DND-41 (cell line): ENCODE data around the gene CHRDL2.
"Not testable (repeated sequence)": the region's sequence is repeated elsewhere in the genome, so short reads cannot be mapped to it uniquely, and the experiment has no call there.

ENCODE experiments used
- ATAC-seq: fragments of 200-7000 bp; cut with Tn5 transposase; 3 replicates; pipeline ENCODE4 v1.9.1; 2021; ENCODE audit warnings: low read depth; ENCODE audit not compliant: insufficient read depth
- DNase-seq: peaks from one replicate; pipeline ENCODE4 v3.0.0-alpha.2; 2020
- H2AFZ ChIP-seq: 2 replicates; pipeline ENCODE4 v1.6.0; 2012; ENCODE audit warnings: low read depth, low read length
- H3K27ac ChIP-seq: 2 replicates; pipeline ENCODE4 v1.5.1; 2012; ENCODE audit warnings: low read length, inconsistent platforms
- H3K27me3 ChIP-seq: fragments of 200-600 bp; sonication (generic); 2 replicates; pipeline ENCODE4 v1.6.0; 2012; ENCODE audit warnings: low read length, mild to moderate bottlenecking, inconsistent platforms; ENCODE audit not compliant: insufficient read depth, poor library complexity
- H3K36me3 ChIP-seq: 2 replicates; pipeline ENCODE4 v1.5.1; 2012; ENCODE audit warnings: low read length, inconsistent platforms; ENCODE audit not compliant: insufficient read depth
- H3K4me1 ChIP-seq: 2 replicates; pipeline ENCODE4 v1.5.1; 2012; ENCODE audit warnings: mild to moderate bottlenecking, low read length; ENCODE audit not compliant: insufficient read depth
- H3K4me2 ChIP-seq: 2 replicates; pipeline ENCODE4 v1.6.0; 2012; ENCODE audit warnings: mild to moderate bottlenecking, moderate library complexity, low read length, inconsistent platforms; ENCODE audit not compliant: insufficient read depth
- H3K4me3 ChIP-seq, 2 experiments: fragments of 200-600 bp in 1 of 2; shearing (Covaris generic) in 1 of 2; 2 replicates each; pipeline ENCODE4 v1.5.1; 2012 to 2016; ENCODE audit warnings: inconsistent platforms in 2 of 2, low read length in 2 of 2, mild to moderate bottlenecking in 2 of 2, low read depth in 1 of 2, moderate library complexity in 1 of 2
- H3K79me2 ChIP-seq: 2 replicates; pipeline ENCODE4 v1.6.0; 2012; ENCODE audit warnings: low read length, inconsistent platforms; ENCODE audit not compliant: insufficient read depth
- H3K9ac ChIP-seq: 2 replicates; pipeline ENCODE4 v1.6.0; 2012; ENCODE audit warnings: low read depth, mild to moderate bottlenecking, inconsistent platforms, low read length, moderate library complexity
- H3K9me3 ChIP-seq: 2 replicates; pipeline ENCODE4 v1.5.1; 2012; ENCODE audit warnings: low read length, moderate library complexity, mild to moderate bottlenecking, inconsistent platforms; ENCODE audit not compliant: insufficient read depth, severe bottlenecking
- H4K20me1 ChIP-seq: 2 replicates; pipeline ENCODE4 v1.6.0; 2012; ENCODE audit warnings: low read length; ENCODE audit not compliant: insufficient read depth
- EZH2 ChIP-seq: IDR thresholded peaks from 3 replicates; pipeline ENCODE4 v1.6.1; 2012; ENCODE audit warnings: borderline replicate concordance, low read depth, mild to moderate bottlenecking, moderate library complexity, low read length, inconsistent platforms; ENCODE audit not compliant: severe bottlenecking
- TF ChIP-seq, protein P1 (sequence below): IDR thresholded peaks from 2 replicates; pipeline ENCODE4 v1.5.1; 2012; ENCODE audit warnings: borderline replicate concordance, low read length, moderate library complexity, mild to moderate bottlenecking; ENCODE audit not compliant: poor library complexity, severe bottlenecking; ENCODE audit errors: extremely low read depth

CHRDL2 gene

DNA sequence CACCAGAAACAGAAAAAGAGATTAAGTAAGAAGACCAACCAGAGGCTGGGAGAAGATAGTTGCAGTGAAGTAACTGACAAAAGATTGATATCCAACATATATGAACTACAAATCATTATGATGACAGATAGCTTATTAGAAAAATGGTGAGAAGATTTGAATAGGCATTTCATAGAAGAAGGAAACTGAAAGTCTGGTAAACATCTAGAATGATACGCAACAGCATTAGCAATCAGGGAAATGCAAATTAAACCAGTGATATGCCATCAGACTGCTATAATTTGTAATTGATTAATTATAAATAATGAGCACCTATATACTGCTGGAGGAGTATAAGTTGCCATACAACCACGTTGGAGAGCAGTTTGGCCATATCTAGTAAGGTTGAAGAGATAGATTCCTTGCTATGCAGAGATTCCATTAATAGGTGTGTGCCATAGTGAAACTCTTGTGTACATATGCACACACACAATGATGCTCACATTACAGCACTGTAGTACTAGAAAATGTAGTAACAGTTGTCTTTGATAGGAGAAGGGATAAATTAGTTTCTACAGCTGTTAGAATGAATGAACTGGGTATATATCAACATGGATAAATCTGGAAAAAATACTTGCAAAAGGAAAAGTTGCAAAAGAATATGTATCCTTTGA is 38.0 kb upstream of the CHRDL2 start:
- H3K27me3 ChIP-seq = no peaks in the 10 kb centered on the region
- no peak overlapping the region for H3K4me2 ChIP-seq
- H3K9ac ChIP-seq = no peak overlapping the region
- H3K36me3 ChIP-seq = no peaks in the 10 kb centered on the region
- peaks cover 7% of the 10 kb centered on the region; the same call in 1 of the 2 replicates for H4K20me1 ChIP-seq
- H3K79me2 ChIP-seq = peaks cover 91% of the 10 kb centered on the region
- no peak overlapping the region for H3K4me3 ChIP-seq
- H3K27ac ChIP-seq = no peak overlapping the region
- no peak overlapping the region for H2AFZ ChIP-seq
- no peak for DNase-seq
- no peaks in the 10 kb centered on the region for H3K4me1 ChIP-seq
- no peaks in the 10 kb centered on the region for H3K9me3 ChIP-seq
- no peak for ATAC-seq
- TF ChIP-seq, protein P1, sequence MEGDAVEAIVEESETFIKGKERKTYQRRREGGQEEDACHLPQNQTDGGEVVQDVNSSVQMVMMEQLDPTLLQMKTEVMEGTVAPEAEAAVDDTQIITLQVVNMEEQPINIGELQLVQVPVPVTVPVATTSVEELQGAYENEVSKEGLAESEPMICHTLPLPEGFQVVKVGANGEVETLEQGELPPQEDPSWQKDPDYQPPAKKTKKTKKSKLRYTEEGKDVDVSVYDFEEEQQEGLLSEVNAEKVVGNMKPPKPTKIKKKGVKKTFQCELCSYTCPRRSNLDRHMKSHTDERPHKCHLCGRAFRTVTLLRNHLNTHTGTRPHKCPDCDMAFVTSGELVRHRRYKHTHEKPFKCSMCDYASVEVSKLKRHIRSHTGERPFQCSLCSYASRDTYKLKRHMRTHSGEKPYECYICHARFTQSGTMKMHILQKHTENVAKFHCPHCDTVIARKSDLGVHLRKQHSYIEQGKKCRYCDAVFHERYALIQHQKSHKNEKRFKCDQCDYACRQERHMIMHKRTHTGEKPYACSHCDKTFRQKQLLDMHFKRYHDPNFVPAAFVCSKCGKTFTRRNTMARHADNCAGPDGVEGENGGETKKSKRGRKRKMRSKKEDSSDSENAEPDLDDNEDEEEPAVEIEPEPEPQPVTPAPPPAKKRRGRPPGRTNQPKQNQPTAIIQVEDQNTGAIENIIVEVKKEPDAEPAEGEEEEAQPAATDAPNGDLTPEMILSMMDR = no peak
- TF ChIP-seq EZH2 = no peak

DNA sequence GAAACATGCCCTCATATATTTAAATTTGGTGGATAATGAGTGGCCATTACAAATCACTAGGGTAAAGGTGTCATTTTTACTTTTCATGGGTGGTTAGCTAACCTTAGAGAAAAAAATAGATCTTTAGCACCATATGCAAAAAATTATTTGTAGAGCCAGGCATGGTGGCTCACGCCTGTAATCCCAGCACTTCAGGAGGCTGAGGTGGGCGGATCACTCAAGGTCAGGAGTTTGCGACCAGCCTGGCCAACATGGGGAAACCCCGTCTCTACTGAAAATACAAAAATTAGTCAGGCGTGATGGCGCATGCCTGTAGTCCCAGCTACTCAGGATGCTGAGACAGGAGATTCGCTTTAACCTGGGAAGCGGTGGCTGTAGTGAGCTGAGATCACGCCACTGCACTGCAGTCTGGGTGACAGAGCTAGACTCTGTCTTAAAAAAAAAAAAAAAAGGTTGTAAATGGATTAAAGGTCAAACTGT is 37.0 kb upstream of the CHRDL2 start:
- H4K20me1 ChIP-seq, H3K27ac ChIP-seq, H3K4me2 ChIP-seq, H3K4me1 ChIP-seq, H3K27me3 ChIP-seq, H3K36me3 ChIP-seq, DNase-seq, H3K9ac ChIP-seq, ATAC-seq, H2AFZ ChIP-seq, H3K4me3 ChIP-seq, H3K9me3 ChIP-seq: not testable (repeated sequence)
- H3K79me2 ChIP-seq = peaks cover 90% of the 10 kb centered on the region

DNA sequence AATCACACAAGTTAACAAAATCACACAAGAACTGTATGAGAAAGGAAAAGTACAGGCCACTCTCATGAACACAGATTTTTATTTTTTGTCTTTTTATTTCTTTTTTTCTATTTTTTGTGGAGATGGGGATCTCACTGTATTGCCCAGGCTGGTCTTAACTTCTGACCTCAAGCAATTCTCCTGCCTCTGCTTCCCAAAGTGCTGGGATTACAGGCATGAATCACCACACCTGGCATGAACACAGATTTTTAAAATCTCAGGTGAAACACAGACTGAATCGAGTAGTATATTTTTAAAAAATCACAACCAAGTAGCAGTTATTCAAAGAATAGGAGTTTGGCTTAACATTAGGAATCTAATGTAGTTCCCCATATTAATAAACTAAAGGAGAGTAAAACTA is 35.7 kb upstream of the CHRDL2 start:
- Histone ChIP-seq H3K9ac (no peak overlapping the region), H3K9me3 (no peaks in the 10 kb centered on the region), H2AFZ (no peak overlapping the region), H3K4me2 (no peak overlapping the region), H3K36me3 (peaks cover 3% of the 10 kb centered on the region; the same call in 1 of the 2 replicates), H3K4me3 (no peak overlapping the region), H4K20me1 (peaks cover 8% of the 10 kb centered on the region; the same call in 1 of the 2 replicates), H3K27ac (no peak overlapping the region), H3K79me2 (peaks cover 88% of the 10 kb centered on the region), H3K4me1 (no peaks in the 10 kb centered on the region), H3K27me3 (no peaks in the 10 kb centered on the region)
- DNase-seq (no peak), ATAC-seq (no peak)
- TF ChIP-seq, protein P1 = no peak
- no peak for TF ChIP-seq EZH2

DNA sequence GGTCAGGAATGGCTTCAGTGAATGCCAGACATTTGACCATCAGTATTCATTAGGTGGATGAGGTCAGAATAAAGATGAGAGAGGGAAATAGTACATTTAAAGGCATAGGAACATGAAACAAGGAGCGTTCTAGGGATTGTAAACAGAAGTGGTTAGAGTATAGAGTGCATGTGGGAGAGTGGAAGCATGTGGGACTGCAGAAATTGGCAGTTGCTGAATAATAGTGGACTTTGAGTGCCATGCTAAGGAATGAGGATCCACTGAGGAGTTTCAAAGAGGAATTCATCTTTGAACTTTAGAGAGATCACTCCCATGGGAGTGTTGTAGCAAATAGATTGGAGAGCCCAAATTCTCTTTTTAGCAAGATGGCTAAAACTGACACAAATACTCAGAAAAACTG is 25.3 kb upstream of the CHRDL2 start:
- H3K9ac ChIP-seq = no peak overlapping the region
- H3K4me3 ChIP-seq = no peak overlapping the region
- peaks cover 17% of the 10 kb centered on the region; the same call in 1 of the 2 replicates for H4K20me1 ChIP-seq
- no peaks in the 10 kb centered on the region for H3K27me3 ChIP-seq
- H3K79me2 ChIP-seq = peaks cover 52% of the 10 kb centered on the region
- no peak overlapping the region for H3K4me2 ChIP-seq
- H3K27ac ChIP-seq = no peak overlapping the region
- H2AFZ ChIP-seq = no peak overlapping the region
- ATAC-seq (no peak), DNase-seq (no peak)
- peaks cover 5% of the 10 kb centered on the region for H3K9me3 ChIP-seq
- TF ChIP-seq, protein P1 = no peak
- TF ChIP-seq EZH2 = no peak
- H3K36me3 ChIP-seq = peaks cover 6% of the 10 kb centered on the region; the same call in 1 of the 2 replicates
- no peaks in the 10 kb centered on the region; the same call in 1 of the 2 replicates for H3K4me1 ChIP-seq
